SU-DHL-6 (cell line): ENCODE data around the gene SH3RF2.

Experiments used
- EZH2phosphoT487 ChIP-seq: fragments of 200-600 bp; sonication (generic), shearing (Covaris generic); conservative IDR thresholded peaks from 2 replicates; pipeline ENCODE4 v1.6.1; 2018; ENCODE audit warnings: mild to moderate bottlenecking, antibody characterized with exemption, low read length, moderate library complexity, mixed read lengths
- TF ChIP-seq, protein P1 (sequence below): fragments of 200-600 bp; sonication (generic); IDR thresholded peaks from one replicate; pipeline ENCODE4 v1.5.1; 2017; ENCODE audit warnings: antibody characterized with exemption, mild to moderate bottlenecking, low read length, moderate library complexity; ENCODE audit not compliant: insufficient read depth, poor library complexity, severe bottlenecking

DNA sequence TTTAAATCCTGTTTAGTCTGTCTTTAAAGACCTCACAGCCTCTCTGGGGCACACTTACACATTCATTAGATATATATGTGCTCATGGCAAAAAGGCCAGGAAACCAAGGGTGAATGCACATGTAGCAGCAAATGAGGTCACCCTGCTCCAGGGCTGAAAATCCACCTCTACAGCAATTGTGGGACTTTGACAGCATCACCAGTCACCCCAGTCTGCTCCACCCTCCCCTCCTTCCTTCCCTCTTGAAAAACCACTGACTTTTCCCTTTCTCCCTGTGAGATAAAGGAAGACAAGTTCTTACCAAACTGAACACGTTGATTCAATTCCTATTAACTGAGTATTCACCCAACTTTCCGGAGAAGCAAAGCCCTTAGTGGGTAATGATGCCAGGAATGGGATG, 15.2 kb upstream of the SH3RF2 start:
- TF ChIP-seq, protein P1, sequence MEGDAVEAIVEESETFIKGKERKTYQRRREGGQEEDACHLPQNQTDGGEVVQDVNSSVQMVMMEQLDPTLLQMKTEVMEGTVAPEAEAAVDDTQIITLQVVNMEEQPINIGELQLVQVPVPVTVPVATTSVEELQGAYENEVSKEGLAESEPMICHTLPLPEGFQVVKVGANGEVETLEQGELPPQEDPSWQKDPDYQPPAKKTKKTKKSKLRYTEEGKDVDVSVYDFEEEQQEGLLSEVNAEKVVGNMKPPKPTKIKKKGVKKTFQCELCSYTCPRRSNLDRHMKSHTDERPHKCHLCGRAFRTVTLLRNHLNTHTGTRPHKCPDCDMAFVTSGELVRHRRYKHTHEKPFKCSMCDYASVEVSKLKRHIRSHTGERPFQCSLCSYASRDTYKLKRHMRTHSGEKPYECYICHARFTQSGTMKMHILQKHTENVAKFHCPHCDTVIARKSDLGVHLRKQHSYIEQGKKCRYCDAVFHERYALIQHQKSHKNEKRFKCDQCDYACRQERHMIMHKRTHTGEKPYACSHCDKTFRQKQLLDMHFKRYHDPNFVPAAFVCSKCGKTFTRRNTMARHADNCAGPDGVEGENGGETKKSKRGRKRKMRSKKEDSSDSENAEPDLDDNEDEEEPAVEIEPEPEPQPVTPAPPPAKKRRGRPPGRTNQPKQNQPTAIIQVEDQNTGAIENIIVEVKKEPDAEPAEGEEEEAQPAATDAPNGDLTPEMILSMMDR: no peak
- TF ChIP-seq EZH2phosphoT487: no peak
